HepG2 (cell line): ENCODE results near the gene NGDN. TPM values are rescaled to one million over a fixed set of nuclear protein-coding genes. Genes with fewer than 3 reads are reported as not detected.

Experiments used
- CENPX ChIP-seq: sonication (generic); formaldehyde crosslinking; IDR thresholded peaks from 2 replicates; pipeline ENCODE4 v1.9.0; 2021; ENCODE audit warnings: mild to moderate bottlenecking, missing genetic modification reagents, moderate library complexity
- MTA1 ChIP-seq: sonication (generic); formaldehyde crosslinking; IDR thresholded peaks from 2 replicates; pipeline ENCODE4 v1.4.0; 2020; ENCODE audit warnings: missing genetic modification reagents, mild to moderate bottlenecking, borderline replicate concordance
- NCOA1 ChIP-seq: sonication (generic); formaldehyde crosslinking; IDR thresholded peaks from 2 replicates; pipeline ENCODE4 v1.9.0; 2021; ENCODE audit warnings: missing genetic modification reagents
- NCOA5 ChIP-seq: sonication (generic); formaldehyde crosslinking; IDR thresholded peaks from 2 replicates; pipeline ENCODE4 v1.4.0; 2020; ENCODE audit warnings: missing genetic modification reagents
- PAX8 ChIP-seq: sonication (generic); formaldehyde crosslinking; IDR thresholded peaks from 2 replicates; pipeline ENCODE4 v1.8.0; 2022; ENCODE audit warnings: mild to moderate bottlenecking, missing genetic modification reagents, borderline replicate concordance
- PHF21A ChIP-seq: sonication (generic); formaldehyde crosslinking; IDR thresholded peaks from 2 replicates; pipeline ENCODE4 v1.5.0; 2020; ENCODE audit warnings: mild to moderate bottlenecking, missing genetic modification reagents
- SCMH1 ChIP-seq: sonication (generic); formaldehyde crosslinking; IDR thresholded peaks from 2 replicates; pipeline ENCODE4 v1.9.0; 2021; ENCODE audit warnings: missing genetic modification reagents, mild to moderate bottlenecking, borderline replicate concordance
- U2AF2 ChIP-seq: fragments of 200-400 bp; formaldehyde crosslinking; IDR thresholded peaks from 2 replicates; pipeline ENCODE4 v1.6.1; 2017; ENCODE audit warnings: low read depth, mild to moderate bottlenecking, low read length
- YEATS4 ChIP-seq: sonication (generic); formaldehyde crosslinking; IDR thresholded peaks from 2 replicates; pipeline ENCODE4 v1.4.0; 2020; ENCODE audit warnings: missing genetic modification reagents, borderline replicate concordance
- ZNF207 ChIP-seq: fragments of 450-650 bp; IDR thresholded peaks from 2 replicates; pipeline ENCODE4 v1.6.1; 2016; ENCODE audit warnings: antibody characterized with exemption, borderline replicate concordance
- ZNF264 ChIP-seq: sonication (generic); formaldehyde crosslinking; IDR thresholded peaks from 2 replicates; pipeline ENCODE4 v1.4.0; 2020; ENCODE audit warnings: missing genetic modification reagents
- ZNF441 ChIP-seq: sonication (generic); formaldehyde crosslinking; IDR thresholded peaks from 2 replicates; pipeline ENCODE4 v1.7.0; 2021; ENCODE audit warnings: missing genetic modification reagents, borderline replicate concordance
- ZNF619 ChIP-seq: sonication (generic); formaldehyde crosslinking; IDR thresholded peaks from 2 replicates; pipeline ENCODE4 v1.4.0; 2020; ENCODE audit warnings: mild to moderate bottlenecking, missing genetic modification reagents
- ZNF660 ChIP-seq: sonication (generic); formaldehyde crosslinking; IDR thresholded peaks from 2 replicates; pipeline ENCODE4 v1.5.1; 2020; ENCODE audit warnings: mild to moderate bottlenecking, low read depth, missing genetic modification reagents, borderline replicate concordance
- ZNF704 ChIP-seq: sonication (generic); formaldehyde crosslinking; IDR thresholded peaks from 2 replicates; pipeline ENCODE4 v1.8.1; 2023; ENCODE audit warnings: mild to moderate bottlenecking, inconsistent platforms, moderate library complexity, missing genetic modification reagents, borderline replicate concordance
- ZNF891 ChIP-seq: sonication (generic); formaldehyde crosslinking; IDR thresholded peaks from 2 replicates; pipeline ENCODE4 v1.5.0; 2020; ENCODE audit warnings: mild to moderate bottlenecking, missing genetic modification reagents
- polyA plus RNA-seq, 8 experiments: library from polyadenylated mRNA; depleted of rRNA in 3 of 8; stranded (reverse) in 7 of 8; unstranded in 1 of 8; fragments of >200 nt; fragmentation: Illumina TruSeq in 4 of 8; extraction: Trizol in 4 of 8; gene quantifications; 2 replicates each; pipeline versions ENCODE4 v1.2.1 to v1.2.3, GENCODE V29; 2011 to 2016; ENCODE audit warnings: low read depth in 4 of 8, missing spikeins in 1 of 8, mixed read lengths in 1 of 8; ENCODE audit not compliant: insufficient read depth in 1 of 8
- total RNA-seq, 5 experiments: library from RNA; depleted of rRNA; stranded (reverse); fragments of >200 nt; fragmentation: Illumina TruSeq; extraction: Trizol; gene quantifications; 2 replicates each; pipeline ENCODE4 v1.2.3, GENCODE V29; 2016; ENCODE audit warnings: low read depth in 1 of 5
- TF ChIP-seq, protein P1 (sequence below): sonication (generic); formaldehyde crosslinking; IDR thresholded peaks from 2 replicates; pipeline ENCODE4 v1.8.1; 2022; ENCODE audit warnings: mild to moderate bottlenecking, missing genetic modification reagents
- TF ChIP-seq, protein P2 (sequence below): sonication (generic); formaldehyde crosslinking; IDR thresholded peaks from 2 replicates; pipeline ENCODE4 v1.5.0; 2020; ENCODE audit warnings: mild to moderate bottlenecking, missing genetic modification reagents
- TF ChIP-seq, protein P3 (sequence below): sonication (generic); formaldehyde crosslinking; conservative IDR thresholded peaks from 2 replicates; pipeline ENCODE4 v1.8.1; 2023; ENCODE audit warnings: missing genetic modification reagents
- TF ChIP-seq, protein P4 (sequence below): sonication (generic); formaldehyde crosslinking; IDR thresholded peaks from 2 replicates; pipeline ENCODE4 v1.5.1; 2020; ENCODE audit warnings: missing genetic modification reagents, mild to moderate bottlenecking, borderline replicate concordance

The NGDN gene
- total and polyA plus RNA-seq, 2 of the 13 experiments (the other 11 are each of a cell fraction or from before 2014, with no cell fraction given) = 154 to 216 TPM

GRCh38 chr14:23436327-23437132 lies 33.0 kb upstream of the NGDN start (continued):
- no peak for TF ChIP-seq U2AF2
- TF ChIP-seq ZNF619 (CRISPR knock-in tag) = no peak
- TF ChIP-seq, protein P1, sequence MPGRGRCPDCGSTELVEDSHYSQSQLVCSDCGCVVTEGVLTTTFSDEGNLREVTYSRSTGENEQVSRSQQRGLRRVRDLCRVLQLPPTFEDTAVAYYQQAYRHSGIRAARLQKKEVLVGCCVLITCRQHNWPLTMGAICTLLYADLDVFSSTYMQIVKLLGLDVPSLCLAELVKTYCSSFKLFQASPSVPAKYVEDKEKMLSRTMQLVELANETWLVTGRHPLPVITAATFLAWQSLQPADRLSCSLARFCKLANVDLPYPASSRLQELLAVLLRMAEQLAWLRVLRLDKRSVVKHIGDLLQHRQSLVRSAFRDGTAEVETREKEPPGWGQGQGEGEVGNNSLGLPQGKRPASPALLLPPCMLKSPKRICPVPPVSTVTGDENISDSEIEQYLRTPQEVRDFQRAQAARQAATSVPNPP = no peak
- no peak for TF ChIP-seq YEATS4 (CRISPR knock-in tag)
- TF ChIP-seq ZNF660 = no peak
- TF ChIP-seq ZNF264 (CRISPR knock-in tag) = no peak
- TF ChIP-seq MTA1 (CRISPR knock-in tag) = no peak
- TF ChIP-seq ZNF704 (CRISPR knock-in tag) = 0 out of 2 replicates have a peak, but pooled peaks have one; percentile 18
- TF ChIP-seq, protein P2, sequence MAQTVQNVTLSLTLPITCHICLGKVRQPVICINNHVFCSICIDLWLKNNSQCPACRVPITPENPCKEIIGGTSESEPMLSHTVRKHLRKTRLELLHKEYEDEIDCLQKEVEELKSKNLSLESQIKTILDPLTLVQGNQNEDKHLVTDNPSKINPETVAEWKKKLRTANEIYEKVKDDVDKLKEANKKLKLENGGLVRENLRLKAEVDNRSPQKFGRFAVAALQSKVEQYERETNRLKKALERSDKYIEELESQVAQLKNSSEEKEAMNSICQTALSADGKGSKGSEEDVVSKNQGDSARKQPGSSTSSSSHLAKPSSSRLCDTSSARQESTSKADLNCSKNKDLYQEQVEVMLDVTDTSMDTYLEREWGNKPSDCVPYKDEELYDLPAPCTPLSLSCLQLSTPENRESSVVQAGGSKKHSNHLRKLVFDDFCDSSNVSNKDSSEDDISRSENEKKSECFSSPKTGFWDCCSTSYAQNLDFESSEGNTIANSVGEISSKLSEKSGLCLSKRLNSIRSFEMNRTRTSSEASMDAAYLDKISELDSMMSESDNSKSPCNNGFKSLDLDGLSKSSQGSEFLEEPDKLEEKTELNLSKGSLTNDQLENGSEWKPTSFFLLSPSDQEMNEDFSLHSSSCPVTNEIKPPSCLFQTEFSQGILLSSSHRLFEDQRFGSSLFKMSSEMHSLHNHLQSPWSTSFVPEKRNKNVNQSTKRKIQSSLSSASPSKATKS (CRISPR knock-in tag) = no peak
- TF ChIP-seq ZNF891 = peak; percentile 11; the same call in 1 of the 2 replicates
- peak; percentile 83; the same call in 1 of the 2 replicates for TF ChIP-seq NCOA1 (CRISPR knock-in tag)
- TF ChIP-seq ZNF441 (CRISPR knock-in tag) = no peak
- TF ChIP-seq SCMH1 (CRISPR knock-in tag) = no peak
- TF ChIP-seq PAX8 (CRISPR knock-in tag) = no peak
- no peak for TF ChIP-seq ZNF207
- TF ChIP-seq PHF21A (CRISPR knock-in tag) = 0 out of 2 replicates have a peak, but pooled peaks have one; percentile 14
- TF ChIP-seq, protein P3, sequence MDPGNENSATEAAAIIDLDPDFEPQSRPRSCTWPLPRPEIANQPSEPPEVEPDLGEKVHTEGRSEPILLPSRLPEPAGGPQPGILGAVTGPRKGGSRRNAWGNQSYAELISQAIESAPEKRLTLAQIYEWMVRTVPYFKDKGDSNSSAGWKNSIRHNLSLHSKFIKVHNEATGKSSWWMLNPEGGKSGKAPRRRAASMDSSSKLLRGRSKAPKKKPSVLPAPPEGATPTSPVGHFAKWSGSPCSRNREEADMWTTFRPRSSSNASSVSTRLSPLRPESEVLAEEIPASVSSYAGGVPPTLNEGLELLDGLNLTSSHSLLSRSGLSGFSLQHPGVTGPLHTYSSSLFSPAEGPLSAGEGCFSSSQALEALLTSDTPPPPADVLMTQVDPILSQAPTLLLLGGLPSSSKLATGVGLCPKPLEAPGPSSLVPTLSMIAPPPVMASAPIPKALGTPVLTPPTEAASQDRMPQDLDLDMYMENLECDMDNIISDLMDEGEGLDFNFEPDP (CRISPR knock-in tag) = 0 out of 2 replicates have a peak, but pooled peaks have one; percentile 37
- TF ChIP-seq, protein P4, sequence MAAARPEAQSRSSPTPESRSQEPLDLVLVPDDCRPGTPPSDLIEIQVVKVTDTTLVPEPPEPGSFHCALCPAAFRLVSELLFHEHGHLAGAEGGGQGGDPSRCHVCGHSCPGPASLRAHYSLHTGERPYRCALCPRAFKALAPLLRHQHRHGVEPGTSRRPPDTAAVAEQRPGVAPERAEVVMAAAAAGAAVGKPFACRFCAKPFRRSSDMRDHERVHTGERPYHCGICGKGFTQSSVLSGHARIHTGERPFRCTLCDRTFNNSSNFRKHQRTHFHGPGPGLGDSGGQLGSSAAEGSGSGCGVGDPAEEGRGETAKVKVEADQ (CRISPR knock-in tag) = no peak
- no peak for TF ChIP-seq CENPX (CRISPR knock-in tag)
- no peak for TF ChIP-seq NCOA5 (CRISPR knock-in tag)
